ENCODE results near the gene CCT7.
"Not testable (repeated sequence)": the region's sequence is repeated elsewhere in the genome, so short reads cannot be mapped to it uniquely, and the experiment has no call there.

CCT7 gene

GRCh38 chr2:73254343-73255006, 20.4 kb downstream of the CCT7 start:
- DNase-seq (ENCODE audit: low read depth in 2 of 2), result no peak

DNA sequence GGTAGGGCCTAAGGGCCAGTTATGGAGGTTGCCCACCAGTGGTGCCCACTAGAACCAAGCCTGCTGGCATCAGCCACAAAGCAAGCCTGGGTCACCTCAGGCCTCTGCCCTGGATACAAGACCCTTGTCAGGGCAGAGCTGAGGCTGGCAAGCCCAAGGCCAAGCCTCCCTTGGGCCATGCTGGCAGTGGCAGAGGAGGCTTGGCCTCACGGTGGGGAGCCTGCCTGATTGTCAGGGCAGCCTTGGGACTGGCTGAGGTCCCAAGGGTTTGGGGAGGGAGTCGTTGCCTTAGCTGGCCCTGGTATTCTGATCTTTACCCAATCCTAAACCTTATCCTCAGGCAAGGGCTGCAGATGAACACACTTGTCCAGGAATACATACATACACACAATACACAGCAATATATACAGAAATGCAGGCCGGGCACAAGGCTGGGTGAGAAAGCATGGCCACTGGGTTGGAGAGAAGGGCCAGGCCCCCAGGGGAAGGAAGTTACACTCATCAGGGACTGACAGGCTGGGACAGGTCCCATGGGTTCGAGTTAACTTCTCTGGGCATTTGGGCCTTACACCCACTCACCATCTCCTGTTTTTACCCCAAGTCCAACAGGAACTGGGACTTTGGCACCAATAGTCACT, 21.0 kb downstream of the CCT7 start:
- DNase-seq (ENCODE audit: low read depth in 2 of 2), result no peak

- DNase-seq (ENCODE audit: low read depth in 2 of 2), result no peak
These were observed 22.0 kb downstream of the CCT7 start for GRCh38 chr2:73255907-73256617.

DNA sequence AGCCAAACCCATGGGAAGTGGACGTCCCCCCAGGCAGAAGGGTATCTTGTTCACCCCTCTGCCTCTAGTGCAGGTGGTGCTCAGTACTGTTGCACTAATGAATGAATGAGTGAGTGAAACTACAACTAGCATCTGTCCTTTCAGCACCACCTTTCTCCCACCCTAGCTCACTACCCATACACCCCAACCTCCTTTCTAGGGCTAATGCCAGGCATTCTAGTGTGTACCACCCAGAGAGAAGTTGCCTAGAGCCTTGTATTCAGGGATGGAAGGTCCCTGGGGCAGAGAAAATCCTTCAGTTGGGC, 22.5 kb downstream of the CCT7 start:
- DNase-seq (ENCODE audit: low read depth in 2 of 2), result no peak

DNA sequence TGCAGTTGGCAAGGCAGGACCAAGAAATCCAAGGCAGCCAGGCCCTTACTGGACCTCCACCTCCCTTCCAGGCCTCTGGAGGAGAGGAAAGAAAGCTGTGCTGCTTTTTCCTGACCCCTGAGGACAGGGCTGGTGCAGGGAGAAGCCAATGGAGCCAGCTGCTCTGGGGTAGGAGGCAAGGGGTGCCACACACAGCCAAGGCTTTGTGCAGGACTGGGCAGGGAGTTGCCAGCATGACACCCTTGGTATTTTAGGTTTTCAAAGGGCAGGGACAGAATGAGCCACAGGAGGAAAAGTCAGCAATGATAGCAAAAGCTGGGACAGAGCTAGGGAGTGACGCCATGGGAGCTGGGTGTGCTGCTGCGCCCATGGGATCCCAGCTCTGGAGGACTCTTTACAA, 22.9 kb downstream of the CCT7 start:
- no peak for DNase-seq (ENCODE audit: low read depth in 2 of 2)

DNA sequence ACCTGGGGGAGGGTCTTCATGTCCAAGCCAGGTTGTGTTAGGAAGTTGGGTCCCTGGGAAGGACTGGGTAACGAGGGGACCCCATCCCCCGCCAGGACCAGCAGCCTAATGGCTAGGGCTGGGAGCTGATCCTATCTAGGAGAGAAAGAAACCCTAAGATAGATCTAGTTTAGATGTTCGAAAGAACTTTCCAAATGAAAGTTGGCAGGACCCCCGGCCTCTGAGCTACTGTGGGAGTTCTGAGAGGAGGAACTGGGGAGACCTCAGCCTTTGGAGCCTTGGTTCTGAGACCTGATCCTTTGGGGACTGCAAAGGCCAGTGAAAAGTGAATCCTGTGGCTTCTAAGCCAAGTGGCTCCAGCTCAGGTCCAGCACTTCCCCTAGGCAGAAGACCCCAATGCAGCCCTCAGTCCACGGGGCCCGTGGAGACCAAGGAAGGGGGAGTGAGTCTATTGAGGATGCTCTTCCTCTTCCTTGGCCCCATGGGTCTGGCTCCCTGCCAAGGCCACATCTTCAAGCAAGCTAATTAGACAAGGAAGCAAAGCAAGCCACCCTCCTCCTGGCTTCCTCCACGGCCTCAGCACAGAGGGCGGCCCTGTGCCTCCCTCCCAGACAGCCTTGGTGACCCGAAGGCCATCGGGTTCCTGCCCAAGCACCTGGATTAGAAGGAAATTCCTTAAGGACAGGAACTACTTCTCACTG, 23.5 kb downstream of the CCT7 start:
- DNase-seq (ENCODE audit: low read depth in 2 of 2), result no peak

- no peak for DNase-seq (ENCODE audit: low read depth in 2 of 2)
These were observed 24.2 kb downstream of the CCT7 start for GRCh38 chr2:73258186-73258912.

- DNase-seq (ENCODE audit: low read depth in 2 of 2), result no peak
These were observed 24.8 kb downstream of the CCT7 start for GRCh38 chr2:73258913-73259215.

DNA sequence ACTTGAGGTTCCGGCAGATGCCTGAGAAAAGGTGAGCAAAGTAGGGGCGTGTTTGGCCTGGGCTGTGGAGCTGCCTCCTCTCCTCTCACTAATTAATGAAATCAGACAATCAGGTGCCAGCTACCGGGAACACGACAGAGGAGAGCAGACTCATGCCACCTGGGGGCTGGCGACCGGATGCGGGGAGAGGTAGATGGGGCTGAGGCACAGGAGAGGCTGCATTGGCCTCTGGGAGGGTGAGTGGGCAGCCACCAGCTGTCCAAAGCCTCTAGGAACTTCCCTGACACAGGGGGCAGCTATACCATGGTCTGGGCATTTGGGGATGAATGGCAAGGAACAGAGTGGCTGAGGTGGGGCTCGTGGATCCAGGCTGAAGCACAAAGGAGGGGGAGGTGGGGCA, 25.2 kb downstream of the CCT7 start:
- no peak for DNase-seq (ENCODE audit: low read depth in 2 of 2)

DNA sequence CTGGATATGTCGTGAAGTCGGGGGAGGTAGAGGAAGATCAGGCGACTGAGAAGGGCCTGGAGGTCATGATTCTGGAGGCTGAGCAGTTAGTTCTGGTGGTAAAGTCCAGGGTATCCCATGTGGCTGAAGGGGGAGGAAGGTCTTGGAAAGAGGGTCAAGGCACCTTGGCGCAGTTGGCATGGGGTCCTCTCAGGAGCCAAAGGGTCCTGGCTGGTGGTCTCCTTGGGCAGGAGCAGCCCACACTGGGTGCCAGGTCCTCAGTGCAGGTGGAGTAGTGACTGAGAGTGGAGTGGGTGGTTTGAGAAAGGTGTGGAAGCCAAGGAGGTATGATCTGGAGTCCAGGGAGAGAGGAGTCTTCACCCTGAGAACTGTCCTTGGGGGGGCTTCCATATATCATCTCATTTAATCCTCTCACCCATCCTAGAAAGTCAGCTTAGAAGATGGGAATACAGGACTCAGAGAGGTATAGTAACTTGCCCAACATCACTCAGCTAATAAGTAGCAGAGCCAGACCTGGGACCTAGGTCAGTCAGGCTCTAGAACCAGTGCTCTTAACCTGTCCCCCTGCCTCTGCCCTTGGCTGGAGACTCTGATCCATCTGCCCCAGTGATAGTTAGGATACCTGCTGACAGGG, 25.7 kb downstream of the CCT7 start:
- no peak for DNase-seq (ENCODE audit: low read depth in 2 of 2)

GRCh38 chr2:73260338-73260984, 26.4 kb downstream of the CCT7 start:
- no peak for DNase-seq (ENCODE audit: low read depth in 2 of 2)

DNA sequence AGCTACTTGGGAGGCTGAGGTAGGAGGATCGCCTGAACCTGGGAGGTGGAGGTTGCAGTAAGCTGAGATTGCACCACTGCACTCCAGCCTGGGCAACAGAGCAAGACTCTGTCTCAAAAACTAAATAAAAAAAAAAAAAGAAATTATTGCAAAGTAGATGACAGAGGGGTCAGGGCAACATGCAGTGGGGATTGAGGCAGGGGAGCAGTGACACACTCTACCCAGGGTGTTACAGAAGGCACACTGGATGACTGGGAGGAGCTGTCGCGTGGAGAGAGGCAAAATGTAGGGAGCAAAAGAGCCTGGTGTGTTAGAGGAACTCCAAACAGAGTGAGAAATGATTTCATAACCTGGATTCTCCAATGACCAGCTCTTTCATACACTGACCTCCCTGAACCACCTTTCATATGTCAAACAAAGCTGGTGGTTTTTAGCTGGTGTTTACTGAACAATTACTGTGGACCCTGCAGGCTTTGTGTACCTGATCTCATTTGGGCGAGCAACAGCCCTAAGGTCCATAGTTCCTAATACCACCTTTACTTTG, 28.1 kb downstream of the CCT7 start:
- no peak for DNase-seq (ENCODE audit: low read depth in 2 of 2)

DNA sequence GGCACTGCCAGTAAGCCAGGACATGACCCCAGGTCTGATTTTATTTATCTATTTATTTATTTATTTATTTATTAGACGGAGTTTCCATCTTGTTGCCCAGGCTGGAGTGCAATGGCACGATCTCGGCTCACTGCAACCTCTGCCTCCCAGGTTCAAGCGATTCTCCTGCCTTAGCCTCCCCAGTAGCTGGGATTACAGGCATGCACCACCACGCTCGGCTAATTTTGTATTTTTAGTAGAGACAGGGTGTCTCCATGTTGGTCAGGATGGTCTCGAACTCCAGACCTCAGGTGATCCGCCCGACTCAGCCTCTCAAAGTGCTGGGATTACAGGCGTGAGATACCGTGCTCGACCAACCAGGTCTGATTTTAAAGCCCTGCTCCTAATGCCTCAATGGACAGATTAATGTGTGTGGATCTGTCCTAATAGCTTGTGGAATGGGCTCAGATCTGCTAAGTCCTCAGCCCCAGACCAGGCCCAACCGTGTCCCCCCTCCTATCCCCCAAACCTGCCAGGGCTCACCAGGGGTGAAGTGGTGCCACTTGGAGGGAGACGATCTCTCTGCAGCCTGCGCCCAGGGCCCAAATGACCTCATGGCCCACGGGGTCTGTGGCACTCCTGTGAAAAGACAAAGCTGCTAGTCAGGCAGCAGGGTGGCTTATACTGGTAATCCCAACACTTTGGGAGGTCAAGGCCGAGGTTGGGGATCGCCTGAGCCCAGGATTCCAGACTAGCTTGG, 28.8 kb downstream of the CCT7 start:
- DNase-seq (ENCODE audit: low read depth in 2 of 2), result not testable (repeated sequence)

DNA sequence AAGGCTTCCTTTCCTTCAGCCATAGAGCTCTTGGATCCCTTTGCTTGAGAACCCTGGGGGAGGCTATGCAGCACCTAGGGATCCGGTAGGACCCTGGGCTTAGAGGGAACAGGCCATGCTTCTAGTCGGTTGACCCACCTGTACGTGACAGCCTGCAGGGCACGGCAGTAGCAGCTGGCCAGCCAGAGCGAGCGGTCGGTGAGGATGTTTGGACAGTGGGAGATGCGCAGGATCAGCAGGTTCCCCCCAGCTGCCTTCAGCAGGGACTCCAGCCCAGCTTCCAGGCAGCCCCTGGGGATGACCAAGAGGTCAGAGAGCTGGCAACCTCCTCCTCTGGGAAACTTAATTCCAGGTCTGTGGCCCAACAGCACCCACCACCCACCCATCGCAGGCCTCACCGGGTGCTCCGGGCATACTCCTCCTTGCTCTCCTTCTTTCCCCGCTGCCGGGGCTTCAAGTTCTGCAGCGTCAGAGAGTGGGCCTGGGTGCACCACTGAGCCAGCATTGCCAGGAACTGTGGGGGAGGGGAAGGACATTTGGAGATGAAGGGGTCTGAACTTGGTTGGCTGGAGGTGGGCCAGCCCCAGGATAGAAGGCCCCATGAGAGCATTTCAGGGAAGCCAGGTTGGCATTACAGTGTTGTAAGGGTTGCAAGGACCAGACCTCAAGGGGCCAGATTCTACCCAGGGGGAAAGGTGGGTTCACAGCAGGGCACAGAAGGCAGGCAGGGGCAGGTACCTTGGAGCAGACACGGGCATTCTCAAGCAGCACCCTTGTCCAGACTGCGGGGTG, 29.6 kb downstream of the CCT7 start:
- DNase-seq (ENCODE audit: low read depth in 2 of 2), result no peak

- no peak for DNase-seq (ENCODE audit: low read depth in 2 of 2)
These were observed 30.2 kb downstream of the CCT7 start for GRCh38 chr2:73264332-73264606.

- DNase-seq (ENCODE audit: low read depth in 2 of 2), result no peak
These were observed 30.7 kb downstream of the CCT7 start for GRCh38 chr2:73264783-73265182.

GRCh38 chr2:73265298-73266060, 31.4 kb downstream of the CCT7 start:
- DNase-seq (ENCODE audit: low read depth in 2 of 2), result no peak

- no peak for DNase-seq (ENCODE audit: low read depth in 2 of 2)
These were observed 32.2 kb downstream of the CCT7 start for GRCh38 chr2:73266061-73266901.
